KG1 (cell line): ENCODE results near the gene UCK1.
A peak's percentile ranks its signal among the peaks of the same experiment; 100 is the strongest.

ENCODE experiments used
- DNase-seq: peaks from one replicate; lab custom pipeline; 2025; lab: John Stamatoyannopoulos, UW

Gene UCK1

DNA sequence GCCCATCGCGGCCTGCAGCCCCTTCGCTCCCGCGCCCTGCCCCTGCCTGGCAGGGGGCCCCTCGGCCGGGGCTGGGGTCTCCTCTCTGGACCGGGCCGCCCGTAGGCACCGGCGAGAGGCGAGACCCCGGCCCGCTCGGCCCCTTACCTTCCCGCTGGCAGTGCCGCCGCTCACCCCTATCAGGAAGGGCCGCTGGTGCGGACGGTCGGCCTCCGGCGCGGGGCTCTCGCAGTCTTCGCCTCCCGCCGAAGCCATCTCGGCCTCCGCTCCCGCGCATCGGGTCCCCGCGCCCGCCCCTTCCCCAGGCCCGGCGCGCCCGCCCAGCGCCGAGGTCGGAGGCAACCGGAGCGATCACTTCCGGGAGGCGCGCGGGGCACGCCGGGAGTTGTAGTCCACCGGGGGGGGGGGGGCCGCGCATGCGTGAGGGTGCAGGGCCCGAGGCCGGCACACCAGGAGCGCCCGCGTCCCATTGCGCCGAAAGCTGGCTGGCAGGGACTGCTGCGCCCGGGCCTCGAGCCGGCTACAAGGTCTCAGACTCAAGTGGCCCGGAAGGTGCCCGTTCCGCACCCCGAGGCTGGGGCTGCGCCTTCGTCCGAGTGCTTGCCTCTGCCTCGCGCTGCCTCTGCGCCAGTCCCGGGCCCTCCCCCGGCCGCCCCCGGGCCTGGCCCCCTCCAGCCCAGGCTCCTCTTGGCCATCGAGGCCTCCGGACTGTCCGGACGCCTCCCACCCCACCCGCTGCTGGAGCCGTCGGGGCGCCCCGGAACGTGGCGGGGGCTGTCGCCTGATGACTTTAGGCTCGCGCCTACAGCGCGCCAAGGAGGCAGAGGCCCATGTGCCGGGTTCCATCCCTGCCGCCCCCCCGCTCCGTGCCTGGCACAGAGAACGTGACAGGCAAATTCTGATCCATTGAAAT, at the start of gene UCK1:
UCK1 (minus strand) TSS at position 344 of the 913 bp plus-strand sequence; CDS start at position 255, 89 bp downstream.
- peak; percentile 44 for DNase-seq

DNA sequence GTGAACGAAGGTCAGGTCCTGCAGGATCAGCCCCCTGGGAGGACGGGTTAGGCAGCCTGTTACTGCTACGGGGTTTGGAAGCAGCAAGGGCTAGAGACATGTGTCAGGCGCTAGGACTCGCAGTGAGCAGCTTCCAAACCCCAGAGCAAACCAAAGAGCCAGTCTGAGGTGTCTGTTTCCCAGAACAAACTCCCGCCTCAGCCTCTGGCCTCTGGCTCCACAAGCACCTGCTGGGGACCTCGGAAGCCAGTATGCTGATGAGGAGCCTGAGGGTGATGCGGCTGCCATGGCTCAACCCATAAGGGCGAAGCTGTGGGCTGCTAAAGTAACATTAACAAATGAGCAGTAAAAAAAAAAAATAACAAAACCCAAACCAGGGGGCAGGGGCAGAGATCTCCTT, 49.3 kb upstream of the UCK1 start:
- no peak for DNase-seq

DNA sequence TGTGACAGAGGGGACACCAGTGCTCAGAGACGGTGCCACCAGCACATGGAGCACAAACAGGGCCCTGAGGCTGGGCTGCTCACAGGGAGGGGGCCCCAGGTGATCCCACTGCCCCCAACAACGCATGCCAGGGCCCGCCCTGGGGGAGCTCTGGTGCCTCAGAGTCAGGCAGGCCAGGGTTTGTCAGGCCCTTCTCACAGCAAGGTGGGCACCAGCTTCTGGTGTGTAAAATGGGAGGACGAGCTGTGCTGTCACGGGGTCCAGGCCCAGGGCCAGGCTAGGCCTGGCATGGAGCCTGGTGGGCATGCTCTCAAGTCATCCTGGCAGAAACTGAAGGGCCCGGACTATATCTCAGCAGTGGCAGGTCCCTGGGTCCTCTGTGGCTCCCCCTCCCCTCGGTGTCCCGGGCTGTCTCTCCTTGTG, 48.7 kb upstream of the UCK1 start:
- DNase-seq: no peak

DNA sequence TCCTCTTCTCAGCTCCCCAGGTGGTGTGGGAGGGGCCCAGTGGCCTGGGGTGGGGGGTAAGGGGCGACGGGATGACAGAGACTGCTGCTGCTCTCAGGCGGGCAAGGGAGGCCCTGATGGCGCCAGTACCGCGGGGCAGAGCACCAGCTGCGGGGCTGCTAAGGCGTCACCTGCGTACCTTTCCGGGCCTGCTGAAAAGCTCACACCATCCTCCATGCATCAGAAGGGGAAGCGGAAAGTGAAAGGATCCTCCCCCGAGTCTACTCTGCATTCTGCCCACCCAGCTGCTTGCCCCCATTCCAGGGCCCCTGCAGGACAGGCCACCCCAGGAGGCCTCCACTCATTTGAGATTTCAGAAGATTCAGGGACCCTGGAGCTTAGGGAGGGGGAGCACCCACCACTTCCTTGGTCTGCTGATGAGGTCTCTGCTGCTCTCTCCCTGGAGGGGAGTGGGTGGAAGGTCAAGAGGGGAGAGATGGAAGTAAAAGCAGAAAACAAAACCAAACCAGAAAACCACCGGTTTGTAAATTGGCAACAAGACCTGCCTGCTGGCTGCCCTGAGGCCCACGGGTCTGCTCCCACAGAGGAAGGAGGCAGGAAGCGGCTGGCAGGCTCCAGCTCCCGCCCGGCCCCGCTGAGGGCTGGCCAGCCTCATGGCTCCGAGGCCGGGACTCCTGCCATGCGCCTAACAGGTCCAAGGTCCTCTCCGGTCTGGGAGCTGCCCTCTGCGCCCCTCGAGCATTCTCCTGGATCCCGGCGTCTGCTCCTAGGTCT, 47.9 kb upstream of the UCK1 start:
- peak; percentile 79 for DNase-seq

DNA sequence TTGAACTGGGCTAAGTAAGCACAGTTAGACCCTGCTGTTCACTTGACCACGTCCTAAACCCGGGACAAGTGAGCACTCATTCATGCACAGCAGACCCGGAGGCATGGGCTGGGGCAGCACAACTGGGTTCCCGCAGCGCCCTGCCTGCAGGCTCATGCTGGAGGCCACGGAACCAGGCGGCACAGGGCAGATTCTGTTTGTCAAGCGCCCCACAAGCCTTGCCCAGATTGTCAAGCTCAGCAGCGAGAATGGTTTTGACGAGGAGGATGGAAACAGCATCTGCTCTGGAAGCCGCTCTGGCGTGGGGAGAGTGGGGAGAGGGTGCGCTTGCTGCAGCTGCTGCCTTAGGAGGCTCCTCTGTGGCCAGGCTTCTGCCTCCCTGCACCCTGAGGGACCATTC, 47.0 kb upstream of the UCK1 start:
- DNase-seq: no peak

DNA sequence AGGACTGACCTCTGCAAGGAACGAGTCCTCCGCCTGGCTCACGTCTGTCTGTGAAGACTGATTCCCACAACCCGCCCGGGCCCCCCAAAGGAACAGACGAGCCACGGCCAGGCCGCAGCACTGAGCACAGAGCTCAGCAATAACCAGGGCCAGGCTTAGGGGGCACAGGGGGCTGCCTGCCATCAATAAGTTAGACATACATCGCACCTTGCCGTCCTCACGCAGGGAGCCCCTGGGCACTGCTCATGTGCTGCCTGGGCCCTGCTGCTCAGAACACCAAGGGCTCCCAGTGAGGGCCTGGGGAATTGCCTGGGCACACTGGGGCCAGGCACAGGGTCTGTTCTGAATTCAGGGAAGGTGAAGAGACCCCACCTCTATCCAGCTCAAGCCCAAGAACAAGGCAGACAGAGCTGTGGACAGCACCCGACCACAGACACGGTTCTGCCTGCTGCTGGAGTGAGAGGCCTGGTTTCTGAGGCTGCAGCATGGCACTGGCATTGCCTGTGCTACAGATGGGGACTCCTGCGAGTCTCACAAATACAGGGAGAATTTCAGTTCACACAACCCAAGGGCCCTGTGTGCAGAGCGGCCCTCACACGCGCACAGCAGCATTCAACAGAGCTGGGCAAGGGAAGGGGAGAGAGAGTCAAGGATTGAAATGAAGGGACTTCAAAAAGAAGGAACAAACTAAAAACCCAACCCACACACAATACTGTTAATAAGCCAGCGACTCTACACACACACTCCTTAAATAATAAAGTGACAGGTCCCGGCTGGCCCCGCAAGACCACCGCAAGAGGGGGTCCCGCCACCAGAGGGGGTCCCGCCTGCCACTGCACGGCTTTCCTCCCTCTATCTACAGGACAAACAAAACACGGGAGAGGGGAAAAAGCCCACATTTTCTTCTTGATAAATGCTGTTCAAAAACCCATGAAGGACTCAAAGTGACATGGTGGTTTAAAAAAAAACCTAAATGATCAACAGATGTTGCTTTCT, 46.2 kb upstream of the UCK1 start:
- no peak for DNase-seq

DNA sequence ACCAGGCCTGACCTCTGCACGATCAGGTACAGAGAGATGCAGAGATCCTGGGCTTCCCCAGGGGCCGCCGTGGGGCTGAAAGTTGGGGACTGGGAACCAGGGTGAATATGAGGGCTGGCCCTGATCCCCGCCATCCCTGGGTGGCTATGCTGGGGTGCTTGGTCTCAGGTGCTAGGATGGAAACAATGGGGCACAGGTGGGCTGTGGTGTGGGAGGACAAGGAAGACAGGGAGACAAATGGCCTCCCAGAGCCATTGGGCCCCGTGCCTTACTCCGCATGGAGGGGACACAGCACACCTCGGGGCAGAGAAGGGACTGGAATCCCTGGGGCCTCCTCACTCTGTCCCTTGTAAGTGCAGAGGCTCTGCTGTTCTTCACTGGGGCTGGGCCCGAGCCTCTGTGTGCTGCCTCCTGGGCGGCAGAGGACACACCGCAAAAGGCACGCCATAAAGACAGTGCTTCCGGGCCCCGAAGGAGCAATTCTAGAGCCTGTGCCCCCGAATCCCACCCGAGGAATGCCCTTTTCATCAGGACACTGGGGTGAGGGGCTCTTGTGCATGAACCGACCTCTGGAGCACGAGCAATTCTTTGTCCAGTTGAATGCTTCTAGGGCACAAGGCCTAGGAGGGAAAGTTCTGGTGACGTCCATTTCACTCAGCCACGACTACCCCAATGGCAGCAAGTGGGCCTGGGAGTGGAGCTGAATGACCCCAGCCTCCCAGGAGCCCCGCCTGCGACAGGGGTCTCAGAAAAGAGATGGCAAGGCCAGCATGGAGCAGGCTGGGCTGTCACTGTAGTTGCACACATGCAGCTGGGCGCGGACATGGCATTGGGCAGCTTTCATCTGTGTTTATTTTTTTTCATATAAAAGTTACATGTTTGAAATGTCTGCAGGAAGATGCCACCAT, 45.1 kb upstream of the UCK1 start:
- DNase-seq: no peak

DNA sequence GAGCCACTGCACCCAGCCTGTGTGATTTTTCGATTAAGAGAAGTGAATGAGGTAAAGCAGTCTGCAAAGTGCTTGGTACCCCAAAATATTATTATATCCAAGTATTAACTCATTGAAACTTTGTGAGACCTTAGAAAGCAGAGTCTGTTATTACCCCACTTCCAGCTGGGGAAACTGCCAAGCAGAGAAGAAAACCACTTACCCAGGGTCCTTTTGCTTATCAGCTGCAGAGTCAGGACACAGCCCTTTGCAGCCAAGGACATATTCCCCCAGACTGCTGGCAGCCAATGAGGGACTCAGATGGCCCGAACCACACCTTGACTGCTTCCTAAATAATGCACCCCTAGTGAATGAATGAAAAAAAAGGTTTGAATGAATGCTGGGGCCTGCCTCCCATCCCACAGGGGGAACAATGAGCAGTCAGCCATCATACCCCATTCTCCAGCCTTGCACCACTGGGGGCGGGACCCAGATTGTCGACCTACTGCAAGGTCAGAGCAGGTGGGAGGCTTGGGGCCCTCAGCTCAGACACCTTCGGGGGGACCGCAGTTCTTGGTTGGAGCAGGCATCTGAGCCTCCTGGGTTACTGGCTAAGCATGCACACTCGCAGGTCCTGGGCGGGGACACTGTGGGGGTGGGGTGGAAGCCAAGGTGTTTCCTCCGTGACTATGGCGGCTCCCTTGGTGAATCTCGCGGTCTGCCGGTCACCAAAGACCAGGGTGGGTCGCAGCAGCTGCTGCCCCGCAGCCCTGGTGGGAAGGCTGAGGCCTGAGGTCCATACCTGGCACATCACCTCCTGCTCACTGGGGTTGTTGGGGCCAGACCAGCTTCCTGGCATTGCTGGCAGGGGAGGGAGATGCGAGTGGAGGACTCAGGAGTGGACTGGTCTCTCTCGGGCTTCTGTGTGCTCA, 43.9 kb upstream of the UCK1 start:
- no peak for DNase-seq

DNA sequence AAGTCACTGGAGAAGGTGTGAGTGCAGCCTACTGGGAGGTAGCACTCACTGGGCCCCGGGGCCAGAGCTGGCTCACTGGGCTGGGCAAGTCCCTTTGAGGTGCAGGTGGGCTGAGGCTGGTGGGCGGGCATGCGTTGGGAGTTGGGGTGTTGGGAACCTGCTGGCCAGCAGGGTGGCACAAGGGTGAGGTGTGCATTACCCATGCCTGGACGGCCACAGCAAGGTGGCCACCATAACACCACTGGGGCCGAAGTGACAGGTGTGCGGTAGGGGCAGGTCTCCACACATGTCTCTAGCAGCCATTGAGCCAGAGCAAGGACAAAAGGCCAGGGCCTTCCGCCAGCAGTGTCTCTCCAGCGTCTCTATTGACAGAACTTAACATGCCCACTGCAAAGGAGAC, 36.8 kb upstream of the UCK1 start:
- no peak for DNase-seq

DNA sequence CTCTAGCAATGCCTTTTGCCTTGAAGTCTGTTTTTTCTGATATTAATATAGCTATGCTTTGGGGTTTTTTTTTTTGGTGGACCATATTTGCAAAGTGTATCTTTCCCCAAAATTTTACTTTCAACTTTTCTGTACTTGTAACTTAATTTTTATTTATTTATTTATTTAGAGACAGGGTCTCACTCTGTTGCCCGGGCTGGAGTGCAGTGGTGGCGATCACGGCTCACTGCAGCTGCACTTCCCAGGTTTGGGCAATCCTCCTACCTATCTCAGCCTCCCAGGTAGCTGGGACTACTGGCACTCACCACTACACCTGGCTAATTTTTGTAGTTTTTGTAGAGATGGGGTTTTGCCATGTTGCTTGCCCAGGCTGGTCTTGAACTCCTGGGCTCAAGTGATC, 35.1 kb upstream of the UCK1 start:
- no peak for DNase-seq

DNA sequence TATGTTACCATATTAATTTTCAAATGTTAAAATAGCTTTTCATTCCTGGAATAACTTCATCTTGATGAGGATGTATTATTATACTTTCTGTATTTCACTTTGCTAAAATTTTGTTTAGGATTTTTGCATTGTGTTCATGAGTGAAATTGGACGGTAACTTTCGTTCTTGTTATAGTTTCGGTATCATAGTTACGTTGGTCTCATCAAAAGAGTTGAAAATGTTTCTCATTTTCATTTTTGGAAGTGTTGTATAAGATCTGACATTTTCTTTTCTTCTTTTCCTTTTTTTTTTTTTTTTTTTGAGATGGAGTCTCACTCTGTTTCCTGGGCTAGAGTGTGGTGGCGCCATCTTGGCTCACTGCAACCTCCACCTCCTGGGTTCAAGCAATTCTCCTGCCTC, 34.3 kb upstream of the UCK1 start:
- DNase-seq: no peak

DNA sequence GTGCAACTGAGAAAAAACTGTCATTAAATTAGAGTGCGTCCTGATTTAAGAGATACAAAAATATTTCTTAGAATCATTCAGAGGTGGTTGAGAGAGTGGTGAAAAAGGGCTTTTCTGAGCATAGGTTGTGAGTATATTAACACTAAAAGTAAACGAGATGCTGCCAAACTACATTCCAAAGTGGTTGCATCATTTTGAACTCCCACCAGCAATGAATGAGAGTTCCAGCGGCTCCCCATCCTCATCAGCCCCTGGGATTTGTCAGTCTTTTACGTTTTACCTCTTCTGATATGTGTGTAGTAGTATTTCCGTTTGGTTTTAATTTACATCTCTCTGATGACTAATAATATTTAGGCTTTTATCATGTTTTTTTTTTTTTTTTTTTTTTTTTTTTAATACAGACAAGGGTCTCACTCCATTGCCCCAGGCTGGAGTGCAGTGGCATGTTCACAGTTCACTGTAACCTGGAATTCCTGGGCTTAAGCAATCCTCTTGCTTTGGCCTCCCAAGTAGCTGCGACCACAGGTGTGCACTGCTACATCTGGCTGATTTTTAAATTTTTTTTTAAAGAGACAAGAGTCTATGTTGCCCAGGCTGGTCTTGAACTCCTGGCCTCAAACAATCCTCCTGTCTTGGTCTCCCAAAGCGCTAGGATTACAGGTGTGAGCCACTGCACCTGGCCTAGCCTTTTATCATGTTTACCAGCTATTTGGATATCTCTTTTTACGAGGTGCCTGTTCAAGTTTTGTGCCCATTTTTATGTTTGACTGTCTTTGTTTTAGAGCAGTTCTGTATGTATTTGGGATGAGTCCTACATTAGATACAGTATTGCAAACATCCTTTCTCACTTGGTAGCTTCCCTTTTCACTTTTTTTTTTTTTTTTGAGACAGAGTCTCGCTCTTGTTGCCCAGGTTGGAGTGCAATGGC, 31.2 kb upstream of the UCK1 start:
- DNase-seq: no peak

DNA sequence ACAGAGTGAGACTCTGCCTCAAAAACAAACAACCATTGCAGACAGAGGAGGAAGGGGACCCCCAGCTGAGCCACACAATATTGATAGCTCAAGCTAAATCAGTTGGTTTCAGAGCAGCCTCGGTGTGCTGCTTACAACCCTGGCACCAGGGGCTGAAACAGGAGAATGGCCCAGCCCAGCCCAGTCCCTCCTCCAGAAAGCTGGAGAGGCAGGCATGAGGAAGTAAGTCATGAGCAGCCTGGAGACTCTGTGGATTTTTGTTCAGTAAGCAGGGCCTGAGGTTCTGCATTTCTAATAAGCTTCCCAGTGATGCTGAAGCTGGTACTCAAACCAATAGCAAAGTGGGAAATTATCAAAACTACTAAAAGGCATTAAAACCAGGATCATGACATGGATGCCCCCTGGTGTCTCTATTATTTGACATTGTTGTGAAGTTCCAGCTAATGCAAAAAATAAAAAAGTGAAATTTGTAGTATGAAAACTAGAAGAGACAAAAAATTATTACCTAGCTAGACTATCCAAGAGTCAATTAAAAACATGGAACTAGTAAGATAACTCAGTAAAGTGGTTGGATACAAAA, 28.4 kb upstream of the UCK1 start:
- DNase-seq: no peak

DNA sequence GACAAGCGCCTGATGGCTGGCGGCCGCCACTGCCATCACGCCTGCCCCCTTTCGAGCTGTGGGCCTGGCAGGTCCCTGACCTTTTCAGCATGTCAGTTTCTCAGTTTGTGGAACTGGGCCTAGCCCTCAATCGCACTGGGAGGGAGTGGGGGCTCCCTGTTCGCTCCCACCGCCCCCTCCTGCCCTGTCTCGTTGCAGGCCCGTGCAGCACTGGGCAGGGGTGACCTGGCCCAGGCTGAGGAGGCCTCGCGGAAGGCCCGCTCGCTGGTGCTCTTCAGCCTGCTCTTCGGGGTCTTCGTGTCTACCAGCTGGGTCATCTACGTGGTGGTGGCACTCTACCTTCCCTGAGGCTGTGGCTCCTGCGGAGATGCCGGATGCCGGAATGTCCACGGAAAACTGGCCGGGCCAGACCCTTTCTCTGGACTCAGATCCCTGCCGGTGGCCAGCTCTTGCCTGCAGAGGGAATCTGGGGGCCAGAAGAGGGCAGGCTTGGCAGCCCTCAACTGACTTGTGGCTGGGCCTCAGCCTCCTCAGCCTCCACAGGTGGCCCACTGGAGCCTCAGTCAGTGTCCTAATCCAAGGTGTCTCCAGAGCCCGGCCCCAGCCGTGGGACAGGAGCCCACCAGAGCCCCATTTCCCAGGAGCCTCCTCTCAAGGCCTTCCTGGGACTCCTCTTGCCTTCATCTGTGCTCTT, 26.9 kb upstream of the UCK1 start:
- DNase-seq: no peak

DNA sequence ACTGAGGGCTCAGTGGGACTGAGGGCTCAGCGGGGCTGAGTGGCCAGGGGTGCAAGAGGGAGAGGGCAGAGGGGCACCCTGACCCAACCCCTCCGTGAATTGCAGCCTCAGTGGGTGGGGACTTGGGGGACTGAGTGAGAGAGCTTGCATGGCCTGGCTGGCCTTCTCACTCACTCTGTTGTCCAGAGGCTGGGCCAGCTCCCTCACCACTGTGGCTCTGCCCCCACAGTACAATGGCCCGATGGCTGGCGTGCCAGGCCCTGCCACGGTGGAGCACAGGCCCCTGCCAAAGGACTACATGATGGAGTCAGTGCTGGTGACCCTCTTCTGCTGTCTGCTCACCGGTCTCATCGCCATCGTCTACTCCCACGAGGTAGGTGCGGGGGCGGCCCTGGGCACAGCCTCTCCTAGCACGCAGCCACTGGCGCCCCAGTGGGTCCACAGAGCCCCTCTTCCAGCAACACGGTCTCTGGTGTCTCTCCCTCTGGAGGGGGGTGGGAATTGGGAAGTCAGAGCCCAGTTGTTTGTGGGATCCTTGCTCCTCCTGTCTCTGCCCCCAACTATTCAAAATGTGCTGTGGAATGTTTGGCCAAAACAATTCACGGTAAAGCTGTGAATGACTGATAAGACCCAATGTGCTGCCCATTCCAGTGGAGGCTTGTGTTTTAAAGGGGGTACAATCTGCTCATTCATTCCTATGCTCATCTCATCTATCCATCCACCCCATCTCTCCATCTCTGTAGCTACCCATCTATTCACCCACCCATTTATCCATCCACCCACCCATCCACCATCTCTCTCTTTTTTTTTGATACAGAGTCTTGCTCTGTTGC, 25.0 kb upstream of the UCK1 start:
- DNase-seq: no peak

DNA sequence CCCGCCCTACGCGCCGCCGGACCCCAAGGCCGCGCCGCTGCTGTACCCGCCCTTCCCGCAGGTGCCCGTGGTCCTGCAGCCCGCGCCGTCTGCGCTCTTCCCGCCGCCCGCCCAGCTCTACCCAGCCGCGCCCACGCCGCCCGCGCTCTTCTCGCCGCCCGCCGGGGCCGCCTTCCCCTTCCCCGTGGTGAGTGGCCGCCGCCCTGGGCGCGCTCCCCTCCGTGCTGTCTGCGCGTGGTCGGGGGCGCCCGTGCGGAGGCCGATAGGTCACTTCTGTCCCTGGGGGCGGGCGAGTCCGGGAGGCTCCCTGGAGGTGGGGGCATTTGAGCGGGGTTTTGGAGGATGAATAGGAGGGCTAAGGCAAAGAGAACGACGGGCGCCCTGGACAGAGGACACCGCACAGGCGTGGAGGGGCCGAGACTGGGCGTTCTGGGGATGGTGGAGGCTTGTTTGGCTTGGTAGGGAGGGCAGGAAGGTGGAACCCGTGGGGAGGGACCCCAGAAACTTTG, 23.8 kb upstream of the UCK1 start:
- DNase-seq: no peak
